Measurements from ENCODE around the gene APOBEC4.

- no peak for TF ChIP-seq CTCF (IDR thresholded peaks at IDR 0.05)
- no peak for TF ChIP-seq POLR2A (IDR thresholded peaks at IDR 0.05)
- TF ChIP-seq EP300 (IDR thresholded peaks at IDR 0.05) = no peak
- no peak for TF ChIP-seq POLR2AphosphoS5 (IDR thresholded peaks at IDR 0.05)
Observed at GRCh38 chr1:183676586-183677189, 23.6 kb upstream of the APOBEC4 start.

Measured in stomach (tissue), 4 donors.